GM10266 (cell line): ENCODE results near the gene FBXL16.
"Not testable (repeated sequence)": the region's sequence is repeated elsewhere in the genome, so short reads cannot be mapped to it uniquely, and the experiment has no call there.

Experiments
- DNase-seq: peaks from one replicate; pipeline ENCODE4 v3.0.0; 2012; ENCODE audit errors: extremely low spot score
- TF ChIP-seq, protein P1 (sequence below): IDR thresholded peaks from 2 replicates; pipeline ENCODE4 v1.5.1; 2012; ENCODE audit warnings: mild to moderate bottlenecking, low read depth; ENCODE audit not compliant: control insufficient read depth, insufficient read depth; ENCODE audit errors: missing control alignments

Gene FBXL16, protein sequence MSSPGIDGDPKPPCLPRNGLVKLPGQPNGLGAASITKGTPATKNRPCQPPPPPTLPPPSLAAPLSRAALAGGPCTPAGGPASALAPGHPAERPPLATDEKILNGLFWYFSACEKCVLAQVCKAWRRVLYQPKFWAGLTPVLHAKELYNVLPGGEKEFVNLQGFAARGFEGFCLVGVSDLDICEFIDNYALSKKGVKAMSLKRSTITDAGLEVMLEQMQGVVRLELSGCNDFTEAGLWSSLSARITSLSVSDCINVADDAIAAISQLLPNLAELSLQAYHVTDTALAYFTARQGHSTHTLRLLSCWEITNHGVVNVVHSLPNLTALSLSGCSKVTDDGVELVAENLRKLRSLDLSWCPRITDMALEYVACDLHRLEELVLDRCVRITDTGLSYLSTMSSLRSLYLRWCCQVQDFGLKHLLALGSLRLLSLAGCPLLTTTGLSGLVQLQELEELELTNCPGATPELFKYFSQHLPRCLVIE

DNA sequence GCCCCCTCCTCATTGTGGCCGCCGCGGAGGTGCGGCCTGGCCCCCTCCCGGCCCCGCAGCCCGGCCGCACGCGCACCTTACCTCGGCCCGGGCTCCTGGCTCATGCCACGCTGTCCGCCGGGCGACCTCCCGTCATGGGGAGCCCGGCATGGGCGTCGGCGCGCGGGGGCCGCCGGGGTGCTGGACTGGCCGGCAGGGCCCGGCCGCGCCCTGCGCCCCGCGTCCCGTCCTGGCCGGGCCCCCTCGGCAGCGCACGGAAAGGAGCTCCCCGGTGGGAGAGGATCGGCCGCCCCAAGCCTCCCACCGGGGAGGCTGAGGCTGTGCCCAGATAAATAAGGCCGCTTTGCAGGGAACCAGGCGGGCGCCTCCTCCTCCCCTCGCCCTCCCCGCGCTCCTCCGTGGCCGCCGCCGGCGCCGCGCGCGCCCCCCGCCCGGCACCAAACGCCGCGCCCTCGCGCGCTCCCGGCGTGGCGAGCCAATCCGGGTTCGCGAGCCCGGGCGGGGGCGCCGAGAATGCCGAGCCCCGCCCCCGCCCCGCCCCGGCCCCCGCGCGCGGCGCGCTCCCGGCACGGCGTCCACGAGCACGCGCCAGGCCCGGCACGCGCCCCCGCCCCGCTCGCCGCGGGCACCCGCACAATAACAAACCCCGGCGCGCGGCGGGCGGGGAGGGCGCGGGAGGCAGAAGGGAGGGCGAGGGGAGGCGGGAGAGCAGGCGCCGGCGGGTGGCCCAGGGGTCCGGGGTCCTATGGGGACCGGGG lies at the start of gene FBXL16:
FBXL16 (minus strand) TSS at position 371 of the 758 bp plus-strand sequence. CDS start 8,396 bp downstream, outside the sequence.
- TF ChIP-seq, protein P1, sequence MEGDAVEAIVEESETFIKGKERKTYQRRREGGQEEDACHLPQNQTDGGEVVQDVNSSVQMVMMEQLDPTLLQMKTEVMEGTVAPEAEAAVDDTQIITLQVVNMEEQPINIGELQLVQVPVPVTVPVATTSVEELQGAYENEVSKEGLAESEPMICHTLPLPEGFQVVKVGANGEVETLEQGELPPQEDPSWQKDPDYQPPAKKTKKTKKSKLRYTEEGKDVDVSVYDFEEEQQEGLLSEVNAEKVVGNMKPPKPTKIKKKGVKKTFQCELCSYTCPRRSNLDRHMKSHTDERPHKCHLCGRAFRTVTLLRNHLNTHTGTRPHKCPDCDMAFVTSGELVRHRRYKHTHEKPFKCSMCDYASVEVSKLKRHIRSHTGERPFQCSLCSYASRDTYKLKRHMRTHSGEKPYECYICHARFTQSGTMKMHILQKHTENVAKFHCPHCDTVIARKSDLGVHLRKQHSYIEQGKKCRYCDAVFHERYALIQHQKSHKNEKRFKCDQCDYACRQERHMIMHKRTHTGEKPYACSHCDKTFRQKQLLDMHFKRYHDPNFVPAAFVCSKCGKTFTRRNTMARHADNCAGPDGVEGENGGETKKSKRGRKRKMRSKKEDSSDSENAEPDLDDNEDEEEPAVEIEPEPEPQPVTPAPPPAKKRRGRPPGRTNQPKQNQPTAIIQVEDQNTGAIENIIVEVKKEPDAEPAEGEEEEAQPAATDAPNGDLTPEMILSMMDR = no peak
- no peak for DNase-seq

DNA sequence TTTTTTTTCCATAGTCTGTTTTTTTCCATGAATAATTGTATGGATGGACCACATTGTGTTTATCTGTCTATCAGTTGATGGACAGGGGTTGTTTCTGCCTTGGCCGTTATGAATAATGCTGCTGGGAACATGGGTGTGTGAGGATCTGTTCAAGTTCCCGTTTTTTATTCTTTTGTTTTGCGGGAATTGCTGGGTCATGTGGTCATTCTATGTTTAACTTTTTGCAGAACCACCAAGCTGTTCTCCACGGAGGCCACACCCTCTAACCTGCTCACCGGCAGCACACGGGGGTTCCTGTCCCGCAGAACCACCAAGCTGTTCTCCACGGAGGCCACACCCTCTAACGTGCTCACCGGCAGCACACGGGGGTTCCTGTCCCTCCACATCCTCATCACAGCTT lies 49.1 kb upstream of the FBXL16 start:
- TF ChIP-seq, protein P1 = no peak
- DNase-seq = no peak

DNA sequence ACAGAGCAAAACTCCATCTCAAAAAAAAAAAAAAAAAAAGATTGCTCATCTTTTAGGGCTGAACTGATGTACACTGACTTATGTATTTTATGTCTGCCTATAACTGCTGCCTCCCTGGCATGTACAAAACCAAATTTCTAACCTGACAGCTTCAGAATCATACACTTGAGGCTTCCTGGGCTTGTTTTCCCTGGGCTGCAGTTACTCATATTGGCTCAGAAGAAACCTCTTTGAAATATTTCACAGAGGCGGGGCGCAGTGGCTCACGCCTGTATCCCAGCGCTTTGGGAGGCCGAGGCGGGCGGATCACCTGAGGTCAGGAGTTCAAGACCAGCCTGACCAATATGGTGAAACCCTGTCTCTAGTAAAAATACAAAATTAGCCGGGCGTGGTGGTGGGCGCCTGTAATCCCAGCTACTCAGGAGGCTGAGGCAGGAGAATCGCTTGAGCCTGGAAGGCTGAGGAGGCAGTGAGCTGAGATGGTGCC lies 48.6 kb upstream of the FBXL16 start:
- DNase-seq = not testable (repeated sequence)

DNA sequence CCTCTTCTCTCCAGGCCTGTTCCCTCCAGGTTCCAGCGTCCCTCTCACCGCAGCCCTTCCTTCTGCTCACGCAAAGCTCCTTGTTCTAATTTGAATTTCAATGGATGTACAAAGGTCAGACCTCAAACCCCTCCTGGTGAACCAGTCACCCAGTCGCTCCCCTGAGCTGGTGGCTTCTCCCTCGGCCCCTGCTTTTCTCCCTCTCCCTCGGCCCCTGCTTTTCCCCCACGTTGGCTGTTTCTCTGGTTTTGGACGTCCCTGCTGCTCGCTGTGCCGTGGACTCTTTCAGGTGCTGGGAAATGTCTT lies 46.4 kb upstream of the FBXL16 start:
- DNase-seq = no peak
- TF ChIP-seq, protein P1 = no peak

DNA sequence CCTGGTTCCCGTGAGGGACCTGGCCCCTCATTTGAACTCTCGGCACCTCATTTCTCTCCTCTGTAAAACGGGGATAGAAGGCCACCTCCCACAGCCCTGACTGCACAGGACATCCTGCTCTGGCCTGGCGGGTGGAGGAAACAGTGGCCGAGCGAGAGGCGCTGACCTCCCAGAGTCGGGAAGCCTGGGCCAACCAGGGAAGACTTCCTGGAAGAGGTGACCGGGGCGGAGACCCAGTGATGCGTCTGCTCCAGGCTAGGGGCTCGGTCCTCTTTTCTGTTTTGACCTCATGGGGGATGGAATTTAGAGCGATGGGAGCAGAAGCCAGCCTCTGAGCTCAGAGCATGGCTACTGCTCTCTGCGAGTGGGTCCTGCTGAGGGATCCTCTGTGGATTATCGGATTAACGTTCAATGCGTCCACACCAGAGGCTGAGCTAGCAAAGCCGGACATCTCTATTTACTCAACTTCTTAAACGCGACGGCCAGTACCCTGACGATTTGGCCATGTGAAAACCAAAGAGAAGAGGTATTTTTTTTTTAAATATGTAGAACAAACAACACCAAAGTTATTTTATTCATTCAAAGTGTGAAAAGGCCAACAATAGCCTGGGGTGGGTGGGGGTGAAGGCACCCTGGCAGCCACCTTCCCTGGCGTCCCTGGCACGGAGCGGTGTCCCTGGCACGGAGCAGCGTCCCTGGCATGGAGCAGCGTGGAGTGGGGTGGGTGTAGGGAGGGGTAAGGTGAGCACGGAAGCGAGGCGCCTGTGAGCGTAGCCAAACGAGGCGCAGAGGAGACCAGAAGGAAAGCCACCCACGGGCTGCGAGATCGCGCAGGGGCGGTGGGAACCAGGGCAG lies 45.8 kb upstream of the FBXL16 start:
- no peak for DNase-seq

DNA sequence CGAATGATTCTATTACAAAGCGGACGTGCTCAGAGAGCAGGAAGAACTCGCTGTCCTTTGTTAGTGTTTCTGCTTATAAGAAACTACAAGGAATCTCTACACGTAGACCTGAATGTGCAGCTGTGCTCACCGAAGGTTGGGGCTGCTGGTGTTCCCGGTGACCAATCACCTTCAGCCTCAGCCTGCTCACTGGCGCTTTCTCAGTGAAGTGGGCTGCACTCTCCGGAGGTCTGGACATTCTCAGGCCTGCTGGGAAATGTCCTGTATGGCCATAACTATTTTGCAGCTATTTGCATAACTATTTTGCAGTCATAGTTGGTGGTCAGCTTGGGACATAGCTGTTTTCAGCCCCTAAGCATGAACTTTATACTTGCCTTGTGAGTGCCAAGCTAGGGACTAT lies 44.9 kb upstream of the FBXL16 start:
- DNase-seq = no peak
- TF ChIP-seq, protein P1 = no peak

More for the DNA sequence above, 45.8 kb upstream of the FBXL16 start:
- TF ChIP-seq, protein P1 = no peak

DNA sequence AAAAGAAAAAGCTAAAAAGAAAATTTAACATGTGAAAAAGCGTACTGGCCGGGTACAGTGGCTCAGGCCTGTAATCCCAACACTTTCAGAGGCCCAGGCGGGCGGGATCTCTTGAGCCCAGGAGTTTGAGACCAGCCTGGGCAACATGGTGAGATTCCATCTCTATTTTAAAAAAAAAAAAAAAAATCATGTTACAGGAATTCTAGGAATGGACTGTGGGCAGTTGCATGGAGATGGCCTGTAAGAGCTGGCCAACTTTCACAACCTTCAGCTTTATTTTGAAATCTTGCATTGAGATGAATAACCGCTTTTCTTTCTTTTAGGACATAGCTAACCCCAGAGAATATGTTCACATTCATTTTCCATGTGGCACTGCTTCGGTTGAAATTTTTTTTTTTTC lies 43.4 kb upstream of the FBXL16 start:
- DNase-seq = no peak

More for the DNA sequence above, 43.4 kb upstream of the FBXL16 start:
- TF ChIP-seq, protein P1 = no peak
